ENCODE data around the gene NGEF.

Gene NGEF

DNA sequence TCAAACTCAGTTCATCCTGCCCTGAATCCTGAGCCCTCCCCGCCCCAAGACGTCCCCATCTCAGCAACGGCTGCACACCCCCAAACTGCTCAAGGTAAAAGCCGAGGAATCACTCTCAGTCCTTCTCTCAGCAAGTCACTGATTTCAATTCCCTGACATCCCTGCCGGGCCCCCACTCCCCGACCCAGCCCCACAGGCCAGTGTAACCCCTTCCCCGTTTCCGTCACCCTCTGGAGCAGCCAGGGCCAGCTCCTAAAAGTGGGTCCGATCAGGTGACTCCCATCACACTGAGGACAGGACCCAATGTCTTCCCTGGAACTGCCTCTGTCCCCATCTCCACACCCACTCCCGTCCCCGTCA is 122.5 kb downstream of the NGEF start:
- H3K4me3 ChIP-seq (ENCODE audit: low read depth, low read length, poor library complexity, severe bottlenecking) = no peak overlapping the region
- no peak overlapping the region for H3K27ac ChIP-seq (ENCODE audit: low read depth, low read length, poor library complexity, severe bottlenecking)
- no peaks in the 10 kb centered on the region for H3K4me1 ChIP-seq (ENCODE audit: insufficient read depth, low read length, severe bottlenecking)
- no peak overlapping the region for H3K9ac ChIP-seq (ENCODE audit: low read length)
- no peak overlapping the region; the same call in 1 of the 2 replicates for H3K4me2 ChIP-seq (ENCODE audit: low read length)
- no peaks in the 10 kb centered on the region for H3F3A ChIP-seq (ENCODE audit: insufficient read depth, low read length)
- TF ChIP-seq EZH2 (IDR thresholded peaks at IDR 0.05; ENCODE audit: borderline replicate concordance, low read length) = no peak
- TF ChIP-seq, protein P1, sequence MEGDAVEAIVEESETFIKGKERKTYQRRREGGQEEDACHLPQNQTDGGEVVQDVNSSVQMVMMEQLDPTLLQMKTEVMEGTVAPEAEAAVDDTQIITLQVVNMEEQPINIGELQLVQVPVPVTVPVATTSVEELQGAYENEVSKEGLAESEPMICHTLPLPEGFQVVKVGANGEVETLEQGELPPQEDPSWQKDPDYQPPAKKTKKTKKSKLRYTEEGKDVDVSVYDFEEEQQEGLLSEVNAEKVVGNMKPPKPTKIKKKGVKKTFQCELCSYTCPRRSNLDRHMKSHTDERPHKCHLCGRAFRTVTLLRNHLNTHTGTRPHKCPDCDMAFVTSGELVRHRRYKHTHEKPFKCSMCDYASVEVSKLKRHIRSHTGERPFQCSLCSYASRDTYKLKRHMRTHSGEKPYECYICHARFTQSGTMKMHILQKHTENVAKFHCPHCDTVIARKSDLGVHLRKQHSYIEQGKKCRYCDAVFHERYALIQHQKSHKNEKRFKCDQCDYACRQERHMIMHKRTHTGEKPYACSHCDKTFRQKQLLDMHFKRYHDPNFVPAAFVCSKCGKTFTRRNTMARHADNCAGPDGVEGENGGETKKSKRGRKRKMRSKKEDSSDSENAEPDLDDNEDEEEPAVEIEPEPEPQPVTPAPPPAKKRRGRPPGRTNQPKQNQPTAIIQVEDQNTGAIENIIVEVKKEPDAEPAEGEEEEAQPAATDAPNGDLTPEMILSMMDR (IDR thresholded peaks at IDR 0.05; ENCODE audit: low read length) = no peak
- H3K9me3 ChIP-seq (ENCODE audit: low read length) = no peaks in the 10 kb centered on the region
- no peaks in the 10 kb centered on the region for H3K36me3 ChIP-seq (ENCODE audit: insufficient read depth, low read length)
- peaks cover 2% of the 10 kb centered on the region; the same call in 1 of the 2 replicates for H3K27me3 ChIP-seq (ENCODE audit: insufficient read depth, low read length)
- H3K9me2 ChIP-seq (ENCODE audit: low read depth, low read length) = no peaks in the 10 kb centered on the region
- no peaks in the 10 kb centered on the region for H3K79me2 ChIP-seq (ENCODE audit: insufficient read depth, low read length)
- H4K20me1 ChIP-seq (ENCODE audit: insufficient read depth, low read length) = no peaks in the 10 kb centered on the region
- H2AFZ ChIP-seq (ENCODE audit: low read length) = no peak overlapping the region

DNA sequence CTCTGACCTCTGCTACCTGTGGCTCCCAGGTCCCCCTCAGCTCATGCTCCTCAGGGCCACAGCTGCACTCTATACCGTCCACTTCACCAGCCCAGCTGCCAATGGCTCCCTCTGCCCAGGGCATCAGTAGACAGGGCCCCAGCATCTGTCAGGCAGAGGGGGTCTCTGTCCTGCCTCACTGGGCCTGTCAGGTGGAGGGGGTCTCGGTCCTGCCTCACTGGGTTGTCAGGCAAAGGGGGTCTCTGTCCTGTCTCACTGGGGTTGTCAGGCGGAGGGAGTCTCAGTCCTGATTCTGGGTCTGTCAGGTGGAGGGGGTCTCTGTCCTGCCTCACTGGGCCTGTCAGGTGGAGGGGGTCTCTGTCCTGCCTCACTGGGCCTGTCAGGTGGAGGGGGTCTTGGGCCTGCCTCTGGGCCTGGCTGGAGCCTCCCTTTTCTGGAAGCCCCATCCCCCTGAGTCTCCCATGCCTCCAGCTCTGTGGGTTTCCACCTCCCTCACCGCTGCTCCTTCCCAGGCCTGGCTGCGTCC is 123.1 kb downstream of the NGEF start:
- Histone ChIP-seq H3K9ac (ENCODE audit: low read length) (no peak overlapping the region), H3K79me2 (ENCODE audit: insufficient read depth, low read length) (no peaks in the 10 kb centered on the region)
- no peak for TF ChIP-seq EZH2 (IDR thresholded peaks at IDR 0.05; ENCODE audit: borderline replicate concordance, low read length)
- TF ChIP-seq, protein P1 (IDR thresholded peaks at IDR 0.05; ENCODE audit: low read length) = no peak

DNA sequence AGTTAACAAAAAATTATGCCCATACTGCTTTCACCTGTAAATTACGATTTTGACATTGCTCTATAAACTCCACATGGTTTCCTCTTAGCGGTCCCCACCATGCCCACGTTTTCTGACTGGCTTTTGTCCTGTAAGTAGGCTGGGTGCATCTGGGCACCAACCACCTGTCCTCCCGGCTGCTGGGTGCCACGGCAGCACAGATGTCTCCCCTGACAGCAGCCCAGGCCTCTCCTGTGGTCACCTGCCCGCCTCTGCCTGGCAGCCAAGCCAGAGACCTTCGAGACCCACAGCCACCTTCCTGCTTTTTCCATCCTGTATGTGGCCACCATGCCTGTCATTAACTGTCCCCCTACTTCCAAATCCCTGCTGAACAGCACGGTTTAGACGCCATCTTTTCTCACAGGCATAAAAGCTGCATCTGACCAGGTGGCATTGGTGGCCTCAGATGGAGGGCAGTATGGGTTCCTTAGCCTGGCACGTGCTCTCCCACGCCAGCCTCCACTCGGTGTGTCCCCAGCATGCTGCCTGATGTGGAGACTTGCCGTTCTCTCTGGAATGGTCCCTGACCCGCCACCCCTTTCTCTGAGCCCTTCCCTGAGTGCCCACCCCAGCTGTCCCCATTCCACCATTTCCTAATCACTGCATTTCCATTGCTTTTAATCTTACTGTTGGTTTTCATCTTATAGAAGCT is 124.1 kb downstream of the NGEF start:
- Histone ChIP-seq H3K4me2 (ENCODE audit: low read length) (no peak overlapping the region), H3F3A (ENCODE audit: insufficient read depth, low read length) (no peaks in the 10 kb centered on the region), H3K4me1 (ENCODE audit: insufficient read depth, low read length, severe bottlenecking) (no peaks in the 10 kb centered on the region), H4K20me1 (ENCODE audit: insufficient read depth, low read length) (no peaks in the 10 kb centered on the region), H3K9ac (ENCODE audit: low read length) (no peak overlapping the region), H3K79me2 (ENCODE audit: insufficient read depth, low read length) (no peaks in the 10 kb centered on the region), H3K4me3 (ENCODE audit: low read depth, low read length, poor library complexity, severe bottlenecking) (no peak overlapping the region), H2AFZ (ENCODE audit: low read length) (no peak overlapping the region), H3K36me3 (ENCODE audit: insufficient read depth, low read length) (no peaks in the 10 kb centered on the region), H3K27me3 (ENCODE audit: insufficient read depth, low read length) (no peaks in the 10 kb centered on the region; the same call in 1 of the 2 replicates), H3K9me3 (ENCODE audit: low read length) (no peaks in the 10 kb centered on the region), H3K27ac (ENCODE audit: low read depth, low read length, poor library complexity, severe bottlenecking) (no peak overlapping the region), H3K9me2 (ENCODE audit: low read depth, low read length) (no peaks in the 10 kb centered on the region)
- TF ChIP-seq, protein P1 (IDR thresholded peaks at IDR 0.05; ENCODE audit: low read length) = no peak
- no peak for TF ChIP-seq EZH2 (IDR thresholded peaks at IDR 0.05; ENCODE audit: borderline replicate concordance, low read length)

More for the DNA sequence above, 123.1 kb downstream of the NGEF start:
- Histone ChIP-seq H4K20me1 (ENCODE audit: insufficient read depth, low read length) (no peaks in the 10 kb centered on the region), H3F3A (ENCODE audit: insufficient read depth, low read length) (no peaks in the 10 kb centered on the region), H3K4me2 (ENCODE audit: low read length) (no peak overlapping the region), H3K27ac (ENCODE audit: low read depth, low read length, poor library complexity, severe bottlenecking) (no peak overlapping the region), H3K4me1 (ENCODE audit: insufficient read depth, low read length, severe bottlenecking) (no peaks in the 10 kb centered on the region), H3K27me3 (ENCODE audit: insufficient read depth, low read length) (no peaks in the 10 kb centered on the region; the same call in 1 of the 2 replicates), H3K4me3 (ENCODE audit: low read depth, low read length, poor library complexity, severe bottlenecking) (no peak overlapping the region), H2AFZ (ENCODE audit: low read length) (no peak overlapping the region), H3K9me2 (ENCODE audit: low read depth, low read length) (no peaks in the 10 kb centered on the region), H3K36me3 (ENCODE audit: insufficient read depth, low read length) (no peaks in the 10 kb centered on the region), H3K9me3 (ENCODE audit: low read length) (no peaks in the 10 kb centered on the region)

Measured in OCI-LY1 (cell line).